PC-3 (cell line): Measurements from ENCODE around the gene USP53. TPM values are rescaled to one million over a fixed set of nuclear protein-coding genes. Genes with fewer than 3 reads are reported as not detected.

ENCODE experiments used
- ATAC-seq: fragments of 200-7000 bp; cut with Tn5 transposase; 2 replicates; pipeline ENCODE4 v1.9.1; 2020; ENCODE audit warnings: mild to moderate bottlenecking, moderate library complexity
- BruUV-seq: library from RNA; stranded (reverse); fragments of 400-500 nt; replicated peaks from 2 replicates; lab custom pipeline; 2021; lab: Mats Ljungman, UMichigan
- CTCF ChIA-PET: fragments of 300-600 bp; sonication (Branson Sonifier 250); formaldehyde crosslinking; loops from one replicate; lab custom pipeline; 2022; ENCODE audit warnings: antibody characterized with exemption; lab: Charles Lee
- POLR2A ChIA-PET: fragments of 300-600 bp; sonication (Branson Sonifier 250); formaldehyde crosslinking; loops from one replicate; lab custom pipeline; 2022; ENCODE audit warnings: antibody characterized with exemption; ENCODE audit not compliant: unreplicated experiment; lab: Charles Lee
- DNase-seq: peaks from one replicate; pipeline ENCODE4 v3.0.0-alpha.2; 2015
- H2AFZ ChIP-seq: fragments of 300-600 bp; sonication (generic); 2 replicates; pipeline ENCODE4 v1.6.0; 2016; ENCODE audit warnings: antibody characterized with exemption, low read length
- H3F3A ChIP-seq: fragments of 300-600 bp; sonication (generic); one replicate; pipeline ENCODE4 v1.6.0; 2017; ENCODE audit warnings: antibody characterized with exemption, low read length, control low read depth, mild to moderate bottlenecking; ENCODE audit not compliant: unreplicated experiment
- H3K27ac ChIP-seq: fragments of 300-600 bp; sonication (generic); 2 replicates; pipeline ENCODE4 v1.5.1; 2016; ENCODE audit warnings: mild to moderate bottlenecking, low read length
- H3K27me3 ChIP-seq: fragments of 300-600 bp; sonication (generic); 2 replicates; pipeline ENCODE4 v1.6.1; 2016; ENCODE audit warnings: low read length, mixed read lengths
- H3K36me3 ChIP-seq: fragments of 300-600 bp; sonication (generic); 2 replicates; pipeline ENCODE4 v1.6.1; 2016; ENCODE audit warnings: low read depth, mixed run types, low read length, mixed read lengths
- H3K4me1 ChIP-seq: fragments of 300-600 bp; sonication (generic); 2 replicates; pipeline ENCODE4 v1.5.1; 2016; ENCODE audit warnings: low read length; ENCODE audit not compliant: insufficient read depth
- H3K4me2 ChIP-seq: fragments of 300-600 bp; sonication (generic); 2 replicates; pipeline ENCODE4 v1.6.0; 2016; ENCODE audit warnings: low read length
- H3K4me3 ChIP-seq: fragments of 300-600 bp; sonication (generic); 2 replicates; pipeline ENCODE4 v1.5.1; 2016; ENCODE audit warnings: mild to moderate bottlenecking, low read length, mixed read lengths
- H3K79me2 ChIP-seq: fragments of 300-600 bp; sonication (generic); 2 replicates; pipeline ENCODE4 v1.6.1; 2017; ENCODE audit warnings: low read length, mixed read lengths
- H3K9ac ChIP-seq: fragments of 300-600 bp; sonication (generic); 2 replicates; pipeline ENCODE4 v1.6.0; 2016; ENCODE audit warnings: mild to moderate bottlenecking, low read length
- H3K9me2 ChIP-seq: fragments of 300-600 bp; sonication (generic); replicated peaks from 2 replicates; pipeline ENCODE4 v1.6.1; 2016; ENCODE audit warnings: mixed run types, low read length, mixed read lengths
- H3K9me3 ChIP-seq: fragments of 300-600 bp; sonication (generic); 2 replicates; pipeline ENCODE4 v1.6.1; 2016; ENCODE audit warnings: low read length, mixed read lengths
- H4K20me1 ChIP-seq: fragments of 300-600 bp; sonication (generic); 2 replicates; pipeline ENCODE4 v1.6.1; 2016; ENCODE audit warnings: low read length, mixed read lengths
- EZH2 ChIP-seq: fragments of 300-600 bp; sonication (generic); IDR thresholded peaks from one replicate; pipeline ENCODE4 v1.6.1; 2017; ENCODE audit warnings: antibody characterized with exemption, mild to moderate bottlenecking, low read length; ENCODE audit not compliant: unreplicated experiment
- EZH2phosphoT487 ChIP-seq: fragments of 300-600 bp; sonication (generic); IDR thresholded peaks from 2 replicates; pipeline ENCODE4 v1.6.1; 2018; ENCODE audit warnings: mild to moderate bottlenecking, antibody characterized with exemption, low read length, borderline replicate concordance
- intact Hi-C: fragments of 100-400 bp; cut with micrococcal nuclease; formaldehyde crosslinking; loops from 2 replicates; pipeline ENCODE4 v1.9.0; 2023
- total RNA-seq: library from RNA; depleted of rRNA; stranded (reverse); fragments of >200 nt; gene quantifications from 2 replicates; pipeline ENCODE4 v1.2.3, GENCODE V29; 2014
- TF ChIP-seq, protein P1 (sequence below): fragments of 300-600 bp; sonication (generic); conservative IDR thresholded peaks from 2 replicates; pipeline ENCODE4 v1.5.1; 2017; ENCODE audit warnings: antibody characterized with exemption, low read depth, mild to moderate bottlenecking, low read length

Gene USP53
- total RNA-seq, 1 experiment from 2014 or later, result 8.7 TPM

DNA sequence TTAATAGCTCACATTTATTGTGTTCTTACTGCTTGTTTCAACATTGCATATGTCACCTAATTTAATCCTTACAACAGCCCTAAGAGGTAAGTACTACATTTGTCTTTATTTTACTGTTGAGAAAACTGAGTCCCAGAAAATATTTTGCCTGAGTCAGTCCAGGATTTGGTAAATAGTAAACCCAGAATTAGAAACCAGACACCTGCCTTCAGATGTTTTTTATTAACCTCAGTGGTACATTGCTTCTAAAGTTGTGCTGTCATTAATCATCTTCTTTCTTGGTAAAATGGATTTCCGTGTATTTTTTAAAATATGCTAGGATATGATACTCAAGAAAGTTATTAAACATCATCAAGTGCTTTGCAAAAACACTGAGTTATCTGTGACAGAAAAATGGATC, 31.4 kb downstream of the USP53 start:
- intact Hi-C loops, result no loop called here
- no peak for TF ChIP-seq EZH2phosphoT487
- TF ChIP-seq EZH2, result no peak
- TF ChIP-seq, protein P1, sequence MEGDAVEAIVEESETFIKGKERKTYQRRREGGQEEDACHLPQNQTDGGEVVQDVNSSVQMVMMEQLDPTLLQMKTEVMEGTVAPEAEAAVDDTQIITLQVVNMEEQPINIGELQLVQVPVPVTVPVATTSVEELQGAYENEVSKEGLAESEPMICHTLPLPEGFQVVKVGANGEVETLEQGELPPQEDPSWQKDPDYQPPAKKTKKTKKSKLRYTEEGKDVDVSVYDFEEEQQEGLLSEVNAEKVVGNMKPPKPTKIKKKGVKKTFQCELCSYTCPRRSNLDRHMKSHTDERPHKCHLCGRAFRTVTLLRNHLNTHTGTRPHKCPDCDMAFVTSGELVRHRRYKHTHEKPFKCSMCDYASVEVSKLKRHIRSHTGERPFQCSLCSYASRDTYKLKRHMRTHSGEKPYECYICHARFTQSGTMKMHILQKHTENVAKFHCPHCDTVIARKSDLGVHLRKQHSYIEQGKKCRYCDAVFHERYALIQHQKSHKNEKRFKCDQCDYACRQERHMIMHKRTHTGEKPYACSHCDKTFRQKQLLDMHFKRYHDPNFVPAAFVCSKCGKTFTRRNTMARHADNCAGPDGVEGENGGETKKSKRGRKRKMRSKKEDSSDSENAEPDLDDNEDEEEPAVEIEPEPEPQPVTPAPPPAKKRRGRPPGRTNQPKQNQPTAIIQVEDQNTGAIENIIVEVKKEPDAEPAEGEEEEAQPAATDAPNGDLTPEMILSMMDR, result no peak
- Histone ChIP-seq H3K79me2 (no peaks in the 10 kb centered on the region), H3K9me3 (no peaks in the 10 kb centered on the region), H3K4me3 (no peak overlapping the region), H4K20me1 (no peaks in the 10 kb centered on the region), H3K9ac (no peak overlapping the region), H3K27me3 (no peaks in the 10 kb centered on the region), H3F3A (no peaks in the 10 kb centered on the region), H3K4me2 (no peak overlapping the region), H3K4me1 (no peaks in the 10 kb centered on the region), H3K9me2 (no peaks in the 10 kb centered on the region), H3K36me3 (no peaks in the 10 kb centered on the region), H3K27ac (no peak overlapping the region), H2AFZ (no peak overlapping the region)
- no TSS peak for BruUV-seq
- ATAC-seq (no peak), DNase-seq (no peak)
- POLR2A ChIA-PET, result no interaction called here
- CTCF ChIA-PET, result no interaction called here

DNA sequence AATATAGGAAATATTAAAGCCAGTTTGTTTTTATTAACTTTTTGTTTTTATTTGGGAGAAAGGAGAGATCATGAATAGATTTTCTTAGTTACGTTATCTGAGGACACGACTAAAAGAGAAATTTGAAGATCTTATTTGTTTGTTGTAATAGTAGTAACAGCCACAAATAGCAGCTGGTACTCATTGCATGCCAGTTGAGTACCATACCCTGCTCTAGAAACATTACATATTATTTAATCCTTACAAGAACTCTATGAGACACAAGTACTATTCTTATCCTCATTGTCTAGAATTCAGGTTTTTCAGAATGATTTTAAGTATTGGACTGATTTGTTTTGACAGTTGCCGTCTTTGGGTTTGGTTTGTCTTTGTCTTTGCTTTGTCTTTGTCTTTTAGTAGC, 31.8 kb downstream of the USP53 start:
- no peak overlapping the region for H3K4me3 ChIP-seq
- intact Hi-C loops, result no loop called here
- no peaks in the 10 kb centered on the region for H3K27me3 ChIP-seq
- no TSS peak for BruUV-seq
- no peaks in the 10 kb centered on the region for H3K9me2 ChIP-seq
- H2AFZ ChIP-seq, result no peak overlapping the region
- no peaks in the 10 kb centered on the region for H3F3A ChIP-seq
- TF ChIP-seq, protein P1, result no peak
- TF ChIP-seq EZH2phosphoT487, result no peak
- TF ChIP-seq EZH2, result no peak
- no peaks in the 10 kb centered on the region for H4K20me1 ChIP-seq
- no peaks in the 10 kb centered on the region for H3K4me1 ChIP-seq
- ATAC-seq (no peak), DNase-seq (no peak)
- no peaks in the 10 kb centered on the region for H3K9me3 ChIP-seq
- H3K9ac ChIP-seq, result no peak overlapping the region
- POLR2A ChIA-PET, result no interaction called here
- CTCF ChIA-PET, result no interaction called here
- H3K79me2 ChIP-seq, result no peaks in the 10 kb centered on the region
- H3K27ac ChIP-seq, result no peak overlapping the region
- no peaks in the 10 kb centered on the region for H3K36me3 ChIP-seq
- H3K4me2 ChIP-seq, result no peak overlapping the region

DNA sequence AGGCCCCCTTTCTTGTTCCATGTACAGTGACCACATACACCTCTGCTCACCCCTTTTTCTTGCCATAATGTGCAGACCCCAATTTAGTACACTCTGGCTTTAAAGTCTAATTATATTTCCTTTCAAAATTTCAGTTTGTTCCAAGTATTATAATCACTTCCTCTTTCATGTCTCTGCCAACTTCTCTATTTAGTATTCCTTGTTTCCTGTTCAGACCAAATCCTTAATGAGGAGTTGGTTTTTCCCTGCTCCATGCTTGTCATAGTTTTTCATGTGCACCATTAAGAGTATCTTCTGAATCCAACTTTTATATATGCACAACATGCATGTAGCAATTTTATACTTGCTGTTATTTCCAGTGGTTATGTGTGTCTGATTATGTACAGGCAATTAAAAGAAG, 32.3 kb downstream of the USP53 start:
- intact Hi-C loops, result no loop called here
- Histone ChIP-seq H2AFZ (no peak overlapping the region), H3K36me3 (no peaks in the 10 kb centered on the region), H4K20me1 (no peaks in the 10 kb centered on the region), H3K4me2 (no peak overlapping the region), H3K9ac (no peak overlapping the region), H3K9me2 (no peaks in the 10 kb centered on the region), H3K4me3 (no peak overlapping the region), H3K9me3 (no peaks in the 10 kb centered on the region), H3K79me2 (no peaks in the 10 kb centered on the region), H3K27me3 (no peaks in the 10 kb centered on the region), H3K27ac (no peak overlapping the region), H3F3A (no peaks in the 10 kb centered on the region), H3K4me1 (no peaks in the 10 kb centered on the region)
- POLR2A ChIA-PET, result no interaction called here
- TF ChIP-seq EZH2, result no peak
- TF ChIP-seq EZH2phosphoT487, result no peak
- DNase-seq, result no peak
- CTCF ChIA-PET, result no interaction called here
- no peak for ATAC-seq
- BruUV-seq, result no TSS peak
